Activated CD4-positive, alpha-beta T cell treated with anti-CD3 and anti-CD28 coated beads, Interleukin-2, amount 50 U/mL, for 1 hour (primary cell): ENCODE data around the gene NPS.

Source experiments
- DNase-seq: peaks from one replicate; pipeline ENCODE4 v3.0.0-alpha.2; 2020

The NPS gene

GRCh38 chr10:127549009-127549408, at the start of gene NPS:
TSS of gene NPS (plus strand) at chr10:127549309. CDS start at chr10:127549369, 60 bp downstream.
- DNase-seq = no peak

GRCh38 chr10:127500127-127500526, 49.0 kb upstream of the NPS start:
- no peak for DNase-seq

- DNase-seq = no peak
These were observed 43.0 kb upstream of the NPS start for GRCh38 chr10:127506094-127506493.

GRCh38 chr10:127522298-127522697, 26.8 kb upstream of the NPS start:
- DNase-seq = no peak

- no peak for DNase-seq
These were observed 25.6 kb upstream of the NPS start for GRCh38 chr10:127523476-127523875.

GRCh38 chr10:127524229-127524628, 24.9 kb upstream of the NPS start:
- no peak for DNase-seq

- DNase-seq = no peak
These were observed 24.0 kb upstream of the NPS start for GRCh38 chr10:127524908-127525665.

- no peak for DNase-seq
These were observed 23.4 kb upstream of the NPS start for GRCh38 chr10:127525686-127526085.

- no peak for DNase-seq
These were observed 22.9 kb upstream of the NPS start for GRCh38 chr10:127526161-127526560.

GRCh38 chr10:127527320-127527719, 21.8 kb upstream of the NPS start:
- no peak for DNase-seq

GRCh38 chr10:127527891-127528290, 21.2 kb upstream of the NPS start:
- DNase-seq = no peak

- no peak for DNase-seq
These were observed 16.9 kb upstream of the NPS start for GRCh38 chr10:127532193-127532592.

- no peak for DNase-seq
These were observed 16.4 kb upstream of the NPS start for GRCh38 chr10:127532659-127533058.

GRCh38 chr10:127534074-127534473, 15.0 kb upstream of the NPS start:
- no peak for DNase-seq

GRCh38 chr10:127534496-127534895, 14.6 kb upstream of the NPS start:
- no peak for DNase-seq

GRCh38 chr10:127535802-127536515, 13.2 kb upstream of the NPS start:
- DNase-seq = no peak

- no peak for DNase-seq
These were observed 11.9 kb upstream of the NPS start for GRCh38 chr10:127536972-127537760.

GRCh38 chr10:127537924-127538323, 11.2 kb upstream of the NPS start:
- DNase-seq = no peak

GRCh38 chr10:127548022-127548421, 1.1 kb upstream of the NPS start:
- no peak for DNase-seq

GRCh38 chr10:127550861-127551260, 1.8 kb downstream of the NPS start:
- DNase-seq = no peak

GRCh38 chr10:127552446-127552845, 3.3 kb downstream of the NPS start:
- no peak for DNase-seq

- DNase-seq = no peak
These were observed 4.3 kb downstream of the NPS start for GRCh38 chr10:127553417-127553816.

- DNase-seq = no peak
These were observed 7.8 kb downstream of the NPS start for GRCh38 chr10:127556916-127557315.

- no peak for DNase-seq
These were observed 12.5 kb downstream of the NPS start for GRCh38 chr10:127561647-127562046.
